Smooth muscle cell (in vitro differentiated cells): Measurements from ENCODE around the gene RUNX1. TPM values are rescaled to one million over a fixed set of nuclear protein-coding genes. Genes with fewer than 3 reads are reported as not detected.

Experiments
- DNase-seq: peaks from one replicate; lab custom pipeline; 2025; ENCODE audit not compliant: unreplicated experiment; lab: John Stamatoyannopoulos, UW
- H2AFZ ChIP-seq: fragments of 200-600 bp; sonication (generic); 2 replicates; pipeline ENCODE4 v1.6.0; 2016; ENCODE audit warnings: antibody characterized with exemption, low read depth, mild to moderate bottlenecking
- H3F3A ChIP-seq: fragments of 200-600 bp; sonication (generic); 2 replicates; pipeline ENCODE4 v1.6.0; 2017; ENCODE audit warnings: antibody characterized with exemption, low read depth
- H3K27ac ChIP-seq: fragments of 200-600 bp; sonication (generic); 2 replicates; pipeline ENCODE4 v1.5.1; 2016; ENCODE audit warnings: low read depth, mild to moderate bottlenecking
- H3K27me3 ChIP-seq: fragments of 200-600 bp; sonication (generic); 2 replicates; pipeline ENCODE4 v1.6.1; 2016; ENCODE audit warnings: low read depth, mild to moderate bottlenecking
- H3K36me3 ChIP-seq: fragments of 200-600 bp; sonication (generic); 2 replicates; pipeline ENCODE4 v1.5.1; 2016; ENCODE audit warnings: low read depth
- H3K4me1 ChIP-seq: fragments of 200-600 bp; sonication (generic); 2 replicates; pipeline ENCODE4 v1.5.1; 2016; ENCODE audit warnings: low read depth
- H3K4me2 ChIP-seq: fragments of 200-600 bp; sonication (generic); 2 replicates; pipeline ENCODE4 v1.6.0; 2016; ENCODE audit warnings: mild to moderate bottlenecking
- H3K4me3 ChIP-seq: fragments of 200-600 bp; sonication (generic); 2 replicates; pipeline ENCODE4 v1.5.1; 2016; ENCODE audit warnings: mild to moderate bottlenecking
- H3K79me2 ChIP-seq: fragments of 200-600 bp; sonication (generic); 2 replicates; pipeline ENCODE4 v1.6.0; 2016; ENCODE audit warnings: low read depth, mild to moderate bottlenecking
- H3K9ac ChIP-seq: fragments of 200-600 bp; sonication (generic); 2 replicates; pipeline ENCODE4 v1.6.0; 2016; ENCODE audit warnings: low read depth
- H3K9me3 ChIP-seq: fragments of 200-600 bp; sonication (generic); replicated peaks from 2 replicates; pipeline ENCODE4 v1.5.1; 2016; ENCODE audit warnings: low read depth
- H4K20me1 ChIP-seq: fragments of 200-600 bp; sonication (generic); 2 replicates; pipeline ENCODE4 v1.6.0; 2016; ENCODE audit warnings: low read depth
- CTCF ChIP-seq: fragments of 200-600 bp; sonication (generic); IDR thresholded peaks from 2 replicates; pipeline ENCODE4 v1.5.1; 2017; ENCODE audit warnings: borderline replicate concordance, mild to moderate bottlenecking, antibody characterized with exemption; ENCODE audit not compliant: insufficient read depth, poor library complexity, severe bottlenecking
- WGBS: methylation state at CpG from one replicate; pipeline ENCODE4 v1.1.7; 2016; ENCODE audit warnings: low lambda C conversion rate; 5-methylcytosine and 5-hydroxymethylcytosine counted together
- polyA plus RNA-seq: library from polyadenylated mRNA; unstranded; fragments of >200 nt; fragmentation: Nextera tagmentation; extraction: Ambion mirVana; gene quantifications from 2 replicates; pipeline ENCODE4 v1.2.1, GENCODE V29; 2016
- total RNA-seq: library from RNA; depleted of rRNA; stranded (reverse); fragments of >200 nt; gene quantifications from 2 replicates; pipeline ENCODE4 v1.2.3, GENCODE V29; 2014

Gene RUNX1
- total and polyA plus RNA-seq, 2 experiments from 2014 or later = 33.4 to 97.6 TPM

- no peak for DNase-seq
- no peak overlapping the region for H2AFZ ChIP-seq
- no peak overlapping the region for H3K4me2 ChIP-seq
- no peaks in the 10 kb centered on the region for H3K79me2 ChIP-seq
- H3F3A ChIP-seq = peaks cover 63% of the 10 kb centered on the region
- H3K27ac ChIP-seq = no peak overlapping the region
- H4K20me1 ChIP-seq = peaks cover 66% of the 10 kb centered on the region
- 97% methylated on average over 27 of the region's 27 CpGs for WGBS
- H3K4me3 ChIP-seq = no peak overlapping the region
- no peaks in the 10 kb centered on the region for H3K27me3 ChIP-seq
- peaks cover 23% of the 10 kb centered on the region for H3K4me1 ChIP-seq
- H3K36me3 ChIP-seq = peaks cover 6% of the 10 kb centered on the region
- TF ChIP-seq CTCF = no peak
- no peaks in the 10 kb centered on the region for H3K9me3 ChIP-seq
- H3K9ac ChIP-seq = no peak overlapping the region
These were observed 256.5 kb downstream of the RUNX1 start for GRCh38 chr21:34792504-34793089.

GRCh38 chr21:34791776-34792503 is 257.2 kb downstream of the RUNX1 start:
- peaks cover 4% of the 10 kb centered on the region for H3K36me3 ChIP-seq
- H3K27me3 ChIP-seq = no peaks in the 10 kb centered on the region
- H3K4me1 ChIP-seq = peaks cover 20% of the 10 kb centered on the region
- no peak overlapping the region for H3K4me2 ChIP-seq
- no peak overlapping the region for H3K4me3 ChIP-seq
- no peak overlapping the region for H3K9ac ChIP-seq
- peaks cover 60% of the 10 kb centered on the region for H4K20me1 ChIP-seq
- DNase-seq = no peak
- no peak overlapping the region for H3K27ac ChIP-seq
- TF ChIP-seq CTCF = no peak
- H3K9me3 ChIP-seq = no peaks in the 10 kb centered on the region
- H3K79me2 ChIP-seq = no peaks in the 10 kb centered on the region
- WGBS = 99% methylated on average over 79 of the region's 84 CpGs
- no peak overlapping the region for H2AFZ ChIP-seq
- H3F3A ChIP-seq = peaks cover 61% of the 10 kb centered on the region

GRCh38 chr21:34790834-34791233 is 258.3 kb downstream of the RUNX1 start:
- Histone ChIP-seq H3K4me1 (peaks cover 11% of the 10 kb centered on the region), H3K79me2 (no peaks in the 10 kb centered on the region), H3K27me3 (no peaks in the 10 kb centered on the region), H3K4me2 (no peak overlapping the region), H3K27ac (no peak overlapping the region), H3K4me3 (no peak overlapping the region), H3K36me3 (peaks cover 3% of the 10 kb centered on the region), H3K9ac (no peak overlapping the region), H2AFZ (no peak overlapping the region), H3F3A (peaks cover 53% of the 10 kb centered on the region), H4K20me1 (peaks cover 49% of the 10 kb centered on the region), H3K9me3 (no peaks in the 10 kb centered on the region)
- no peak for DNase-seq
- 77% methylated on average over 3 of the region's 3 CpGs for WGBS
- TF ChIP-seq CTCF = no peak
